GM23338 (cell line): ENCODE data around the gene SLC26A1.

Experiments used
- CREB1 ChIP-seq: fragments of 250-450 bp; sonication (Bioruptor Pico); IDR thresholded peaks from 2 replicates; pipeline ENCODE4 v1.5.0; 2020; ENCODE audit warnings: low read depth, mild to moderate bottlenecking, moderate library complexity
- EZH2 ChIP-seq: fragments of 200-600 bp; sonication (generic); IDR thresholded peaks from one replicate; pipeline ENCODE4 v1.8.0; 2017; ENCODE audit warnings: antibody characterized with exemption, mild to moderate bottlenecking, low read depth; ENCODE audit not compliant: unreplicated experiment
- JUNB ChIP-seq: IDR thresholded peaks from one replicate; pipeline ENCODE4 v1.6.1; 2016; ENCODE audit warnings: antibody characterized with exemption; ENCODE audit not compliant: unreplicated experiment
- POLR2AphosphoS5 ChIP-seq: IDR thresholded peaks from 2 replicates; pipeline ENCODE4 v1.6.1; 2016; ENCODE audit warnings: antibody characterized with exemption, low read depth
- TF ChIP-seq, protein P1 (sequence below), 2 experiments: fragments of 200-600 bp in 1 of 2; sonication (generic) in 1 of 2; conservative IDR thresholded peaks; 2 replicates each; pipeline versions ENCODE4 v1.5.1 to v1.6.1; 2016 to 2017; ENCODE audit warnings: antibody characterized with exemption in 2 of 2, low read depth in 2 of 2, mild to moderate bottlenecking in 2 of 2, moderate library complexity in 1 of 2
- TF ChIP-seq, protein P2 (sequence below): IDR thresholded peaks from one replicate; pipeline ENCODE4 v1.6.1; 2018; ENCODE audit warnings: antibody characterized with exemption; ENCODE audit not compliant: unreplicated experiment

DNA sequence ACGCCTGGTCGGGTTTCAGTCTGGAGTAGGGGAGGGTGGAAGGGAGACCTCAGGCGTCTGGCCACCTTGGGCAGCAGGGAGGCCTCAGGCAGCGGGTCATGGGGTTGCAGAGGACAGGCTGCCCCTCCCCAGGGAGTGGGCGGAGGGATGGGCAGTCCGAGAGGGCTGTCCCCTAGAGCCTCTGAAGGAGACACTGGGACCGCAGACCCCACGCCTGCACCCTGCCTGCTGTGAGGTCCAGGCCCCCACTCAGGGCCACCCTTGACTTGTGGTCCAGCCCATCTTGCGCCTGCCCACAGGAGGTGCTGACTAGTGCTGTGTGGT is 34.7 kb upstream of the SLC26A1 start:
- TF ChIP-seq, protein P1, sequence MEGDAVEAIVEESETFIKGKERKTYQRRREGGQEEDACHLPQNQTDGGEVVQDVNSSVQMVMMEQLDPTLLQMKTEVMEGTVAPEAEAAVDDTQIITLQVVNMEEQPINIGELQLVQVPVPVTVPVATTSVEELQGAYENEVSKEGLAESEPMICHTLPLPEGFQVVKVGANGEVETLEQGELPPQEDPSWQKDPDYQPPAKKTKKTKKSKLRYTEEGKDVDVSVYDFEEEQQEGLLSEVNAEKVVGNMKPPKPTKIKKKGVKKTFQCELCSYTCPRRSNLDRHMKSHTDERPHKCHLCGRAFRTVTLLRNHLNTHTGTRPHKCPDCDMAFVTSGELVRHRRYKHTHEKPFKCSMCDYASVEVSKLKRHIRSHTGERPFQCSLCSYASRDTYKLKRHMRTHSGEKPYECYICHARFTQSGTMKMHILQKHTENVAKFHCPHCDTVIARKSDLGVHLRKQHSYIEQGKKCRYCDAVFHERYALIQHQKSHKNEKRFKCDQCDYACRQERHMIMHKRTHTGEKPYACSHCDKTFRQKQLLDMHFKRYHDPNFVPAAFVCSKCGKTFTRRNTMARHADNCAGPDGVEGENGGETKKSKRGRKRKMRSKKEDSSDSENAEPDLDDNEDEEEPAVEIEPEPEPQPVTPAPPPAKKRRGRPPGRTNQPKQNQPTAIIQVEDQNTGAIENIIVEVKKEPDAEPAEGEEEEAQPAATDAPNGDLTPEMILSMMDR (conservative IDR thresholded peaks at IDR 0.05; ENCODE audit: low read depth in 2 of 2), result no peak
- TF ChIP-seq POLR2AphosphoS5 (no peak), EZH2 (no peak), CREB1 (CRISPR knock-in tag) (no peak), JUNB (no peak)
- TF ChIP-seq, protein P2, sequence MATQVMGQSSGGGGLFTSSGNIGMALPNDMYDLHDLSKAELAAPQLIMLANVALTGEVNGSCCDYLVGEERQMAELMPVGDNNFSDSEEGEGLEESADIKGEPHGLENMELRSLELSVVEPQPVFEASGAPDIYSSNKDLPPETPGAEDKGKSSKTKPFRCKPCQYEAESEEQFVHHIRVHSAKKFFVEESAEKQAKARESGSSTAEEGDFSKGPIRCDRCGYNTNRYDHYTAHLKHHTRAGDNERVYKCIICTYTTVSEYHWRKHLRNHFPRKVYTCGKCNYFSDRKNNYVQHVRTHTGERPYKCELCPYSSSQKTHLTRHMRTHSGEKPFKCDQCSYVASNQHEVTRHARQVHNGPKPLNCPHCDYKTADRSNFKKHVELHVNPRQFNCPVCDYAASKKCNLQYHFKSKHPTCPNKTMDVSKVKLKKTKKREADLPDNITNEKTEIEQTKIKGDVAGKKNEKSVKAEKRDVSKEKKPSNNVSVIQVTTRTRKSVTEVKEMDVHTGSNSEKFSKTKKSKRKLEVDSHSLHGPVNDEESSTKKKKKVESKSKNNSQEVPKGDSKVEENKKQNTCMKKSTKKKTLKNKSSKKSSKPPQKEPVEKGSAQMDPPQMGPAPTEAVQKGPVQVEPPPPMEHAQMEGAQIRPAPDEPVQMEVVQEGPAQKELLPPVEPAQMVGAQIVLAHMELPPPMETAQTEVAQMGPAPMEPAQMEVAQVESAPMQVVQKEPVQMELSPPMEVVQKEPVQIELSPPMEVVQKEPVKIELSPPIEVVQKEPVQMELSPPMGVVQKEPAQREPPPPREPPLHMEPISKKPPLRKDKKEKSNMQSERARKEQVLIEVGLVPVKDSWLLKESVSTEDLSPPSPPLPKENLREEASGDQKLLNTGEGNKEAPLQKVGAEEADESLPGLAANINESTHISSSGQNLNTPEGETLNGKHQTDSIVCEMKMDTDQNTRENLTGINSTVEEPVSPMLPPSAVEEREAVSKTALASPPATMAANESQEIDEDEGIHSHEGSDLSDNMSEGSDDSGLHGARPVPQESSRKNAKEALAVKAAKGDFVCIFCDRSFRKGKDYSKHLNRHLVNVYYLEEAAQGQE, result no peak
